ENCODE data around the gene FBXL7.

- TF ChIP-seq, protein P1, sequence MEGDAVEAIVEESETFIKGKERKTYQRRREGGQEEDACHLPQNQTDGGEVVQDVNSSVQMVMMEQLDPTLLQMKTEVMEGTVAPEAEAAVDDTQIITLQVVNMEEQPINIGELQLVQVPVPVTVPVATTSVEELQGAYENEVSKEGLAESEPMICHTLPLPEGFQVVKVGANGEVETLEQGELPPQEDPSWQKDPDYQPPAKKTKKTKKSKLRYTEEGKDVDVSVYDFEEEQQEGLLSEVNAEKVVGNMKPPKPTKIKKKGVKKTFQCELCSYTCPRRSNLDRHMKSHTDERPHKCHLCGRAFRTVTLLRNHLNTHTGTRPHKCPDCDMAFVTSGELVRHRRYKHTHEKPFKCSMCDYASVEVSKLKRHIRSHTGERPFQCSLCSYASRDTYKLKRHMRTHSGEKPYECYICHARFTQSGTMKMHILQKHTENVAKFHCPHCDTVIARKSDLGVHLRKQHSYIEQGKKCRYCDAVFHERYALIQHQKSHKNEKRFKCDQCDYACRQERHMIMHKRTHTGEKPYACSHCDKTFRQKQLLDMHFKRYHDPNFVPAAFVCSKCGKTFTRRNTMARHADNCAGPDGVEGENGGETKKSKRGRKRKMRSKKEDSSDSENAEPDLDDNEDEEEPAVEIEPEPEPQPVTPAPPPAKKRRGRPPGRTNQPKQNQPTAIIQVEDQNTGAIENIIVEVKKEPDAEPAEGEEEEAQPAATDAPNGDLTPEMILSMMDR (conservative IDR thresholded peaks at IDR 0.05) = no peak
- TF ChIP-seq ZFX (IDR thresholded peaks at IDR 0.05) = no peak
These were observed 58.7 kb downstream of the FBXL7 start for GRCh38 chr5:15558681-15559080.

Data from C4-2B (cell line).